Adrenal gland (tissue), 12 donors: ENCODE measurements around the gene RBM47. TPM values are rescaled to one million over a fixed set of nuclear protein-coding genes. Genes with fewer than 3 reads are reported as not detected.

Experiments used
- DNase-seq, 7 donors: peaks; one replicate each; pipeline ENCODE4 v3.0.0-alpha.2; 2019 to 2020
- H3K27ac ChIP-seq, 5 donors: fragments of 200-600 bp; sonication (generic) in 4 of 5; 1 replicate in 3 of 5; 2 replicates in 2 of 5; pipeline versions ENCODE4 v1.5.1 to v1.8.0; 2016 to 2020; ENCODE audit warnings: mild to moderate bottlenecking in 1 of 5
- H3K27me3 ChIP-seq: fragments of 200-600 bp; 2 replicates; pipeline ENCODE4 v1.8.0; 2021
- H3K36me3 ChIP-seq, 2 donors: fragments of 200-600 bp; replicated peaks in 1 of 2; 1 replicate in 1 of 2; 2 replicates in 1 of 2; pipeline versions ENCODE4 v1.5.1 to v1.8.0; 2018 to 2022
- H3K4me1 ChIP-seq, 2 donors: fragments of 200-600 bp; replicated peaks in 1 of 2; 1 replicate in 1 of 2; 2 replicates in 1 of 2; pipeline versions ENCODE4 v1.5.1 to v1.8.0; 2018 to 2021
- H3K4me3 ChIP-seq, 4 donors: fragments of 200-600 bp; sonication (generic) in 3 of 4; one replicate each; pipeline ENCODE4 v1.5.1; 2016 to 2018
- H3K9me3 ChIP-seq, 3 donors: fragments of 200-600 bp; sonication (generic) in 1 of 3; replicated peaks in 1 of 3; 1 replicate in 2 of 3; 2 replicates in 1 of 3; pipeline versions ENCODE4 v1.5.1 to v1.8.0; 2016 to 2021
- POLR2A ChIP-seq, 2 donors: fragments of 450-650 bp; IDR thresholded peaks; one replicate each; pipeline ENCODE4 v1.6.1; 2017; ENCODE audit warnings: antibody characterized with exemption in 2 of 2, mild to moderate bottlenecking in 2 of 2, moderate library complexity in 1 of 2
- WGBS, 4 donors: extraction: QIAGEN DNeasy Blood & Tissue Kit in 2 of 4; methylation state at CpG; one replicate each; pipeline versions ENCODE4 v1.1.5 to v1.1.7; 2013 to 2017; 5-methylcytosine and 5-hydroxymethylcytosine counted together
- intact Hi-C, 2 donors: fragments of 100-400 bp; cut with DNase I; formaldehyde crosslinking; loops; one replicate each; pipeline versions ENCODE4 v1.14.1 to v1.15.0; 2022 to 2023
- polyA plus RNA-seq, 3 donors: library from polyadenylated mRNA; stranded (reverse); fragments of 200-250 nt in 2 of 3; fragments of 350-450 nt in 1 of 3; fragmentation: Illumina TruSeq in 1 of 3; extraction: RNeasy Lipid Tissue Mini Kit (QIAGEN cat#74804) in 1 of 3; gene quantifications; one replicate each; pipeline ENCODE4 v1.2.3, GENCODE V29; 2013 to 2014
- total RNA-seq, 9 donors: library from RNA; depleted of rRNA in 4 of 9; stranded (reverse); fragments of >200 nt in 4 of 9; fragments of 120-200 nt in 1 of 9; fragmentation: NEBNext Ultra II Directional in 1 of 9; extraction: Animal tissue kit (Norgen Biotek cat#: 25700) in 1 of 9; gene quantifications; one replicate each; pipeline versions ENCODE4 v1.1.0 to v1.2.4, GENCODE V29; 2013 to 2023
- TF ChIP-seq, protein P1 (sequence below), 6 experiments: fragments of 450-650 bp in 4 of 6; fragments of 200-600 bp in 2 of 6; sonication (generic) in 1 of 6; IDR thresholded peaks; 1 replicate in 5 of 6; 2 replicates in 1 of 6; pipeline versions ENCODE4 v1.5.1 to v1.8.0; 2016 to 2021; ENCODE audit warnings: antibody characterized with exemption in 6 of 6, mild to moderate bottlenecking in 2 of 6, moderate library complexity in 1 of 6
- donor health status: healthy with polysubstance abuse.
- donor health status: Bipolar disorder and iron deficiency.
- donor health status: DM: yes; HTN: yes; CAD: no.
- donor health status: DM: no; HTN: no; CAD: no.
- donor health status: DM: no; HTN: no; CAD: no.
- donor health status: DM: yes; HTN: yes; CAD: no.

RBM47 gene
- total and polyA plus RNA-seq, 12 donors = 25.7 to 370 (median 155) TPM

DNA sequence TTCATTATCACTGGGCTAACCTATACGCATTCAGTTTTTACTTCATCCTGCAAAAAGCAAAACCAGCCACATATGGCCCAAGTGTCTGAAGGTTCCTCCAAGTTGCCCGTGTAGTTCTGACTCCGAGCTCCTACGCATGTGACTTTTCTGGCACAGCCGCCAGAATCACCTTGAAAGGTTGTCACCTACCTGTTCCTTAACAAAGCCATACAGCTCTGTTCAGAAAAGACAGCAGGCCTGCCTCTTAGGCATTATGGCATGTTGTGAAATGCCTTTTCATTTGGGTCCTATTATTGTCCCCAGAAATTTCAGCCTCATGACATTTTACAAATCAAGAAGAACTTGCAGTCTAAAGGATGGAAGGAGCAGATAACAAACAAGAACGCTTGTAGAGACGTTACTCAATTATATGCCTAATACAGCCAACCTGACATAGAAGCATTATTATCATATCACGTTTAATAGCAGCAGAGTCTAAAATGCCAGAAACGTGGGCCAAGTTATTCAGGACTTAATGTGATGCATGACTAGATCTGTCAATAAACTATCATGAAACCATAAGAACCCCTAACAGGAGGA, 118.5 kb downstream of the RBM47 start:
- TF ChIP-seq, protein P1, sequence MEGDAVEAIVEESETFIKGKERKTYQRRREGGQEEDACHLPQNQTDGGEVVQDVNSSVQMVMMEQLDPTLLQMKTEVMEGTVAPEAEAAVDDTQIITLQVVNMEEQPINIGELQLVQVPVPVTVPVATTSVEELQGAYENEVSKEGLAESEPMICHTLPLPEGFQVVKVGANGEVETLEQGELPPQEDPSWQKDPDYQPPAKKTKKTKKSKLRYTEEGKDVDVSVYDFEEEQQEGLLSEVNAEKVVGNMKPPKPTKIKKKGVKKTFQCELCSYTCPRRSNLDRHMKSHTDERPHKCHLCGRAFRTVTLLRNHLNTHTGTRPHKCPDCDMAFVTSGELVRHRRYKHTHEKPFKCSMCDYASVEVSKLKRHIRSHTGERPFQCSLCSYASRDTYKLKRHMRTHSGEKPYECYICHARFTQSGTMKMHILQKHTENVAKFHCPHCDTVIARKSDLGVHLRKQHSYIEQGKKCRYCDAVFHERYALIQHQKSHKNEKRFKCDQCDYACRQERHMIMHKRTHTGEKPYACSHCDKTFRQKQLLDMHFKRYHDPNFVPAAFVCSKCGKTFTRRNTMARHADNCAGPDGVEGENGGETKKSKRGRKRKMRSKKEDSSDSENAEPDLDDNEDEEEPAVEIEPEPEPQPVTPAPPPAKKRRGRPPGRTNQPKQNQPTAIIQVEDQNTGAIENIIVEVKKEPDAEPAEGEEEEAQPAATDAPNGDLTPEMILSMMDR (IDR thresholded peaks at IDR 0.05) = no peak
- TF ChIP-seq POLR2A (IDR thresholded peaks at IDR 0.05) = no peak
- Histone ChIP-seq H3K27ac (peak overlapping the region in 2 of 5 donors; percentile 2 to 83), H3K27me3 (no peaks in the 10 kb centered on the region), H3K36me3 (no peaks in the 10 kb centered on the region), H3K4me3 (no peak overlapping the region), H3K4me1 (peaks cover 30 to 35% of the 10 kb centered on the region in 2 donors), H3K9me3 (no peaks in the 10 kb centered on the region)
- intact Hi-C loops = no loop called here
- no peak for DNase-seq
- WGBS, 4 donors = 64 to 69% (median 67%) methylated on average over 9 of the region's 9 CpGs

DNA sequence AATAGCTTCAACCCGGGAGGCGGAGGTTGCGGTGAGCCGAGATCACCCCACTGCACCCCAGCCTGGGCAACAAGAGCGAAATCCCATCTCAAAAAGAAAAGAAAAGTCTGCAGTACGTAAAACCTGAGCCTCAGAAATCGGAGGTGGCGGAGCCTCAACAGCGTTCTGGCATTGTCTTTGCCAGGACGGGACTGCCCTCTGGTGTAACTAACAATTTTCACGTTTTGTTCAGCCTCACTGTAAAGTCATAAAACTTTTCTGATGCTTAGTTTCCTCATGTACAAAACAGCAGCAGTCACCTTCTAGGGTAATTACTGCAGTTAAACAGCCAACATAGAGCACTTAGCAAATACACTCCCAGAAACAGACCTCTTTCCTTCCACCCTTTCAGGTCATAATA, 121.7 kb downstream of the RBM47 start:
- no peak for TF ChIP-seq POLR2A (IDR thresholded peaks at IDR 0.05)
- Histone ChIP-seq H3K4me3 (no peak overlapping the region), H3K4me1 (peaks cover 7 to 10% of the 10 kb centered on the region in 2 donors), H3K9me3 (no peaks in the 10 kb centered on the region), H3K27me3 (no peaks in the 10 kb centered on the region), H3K27ac (no peak overlapping the region), H3K36me3 (no peaks in the 10 kb centered on the region)
- 84 to 90% (median 87%) methylated on average over 11 of the region's 11 CpGs for WGBS, 4 donors
- intact Hi-C loops = no loop called here
- DNase-seq = no peak

DNA sequence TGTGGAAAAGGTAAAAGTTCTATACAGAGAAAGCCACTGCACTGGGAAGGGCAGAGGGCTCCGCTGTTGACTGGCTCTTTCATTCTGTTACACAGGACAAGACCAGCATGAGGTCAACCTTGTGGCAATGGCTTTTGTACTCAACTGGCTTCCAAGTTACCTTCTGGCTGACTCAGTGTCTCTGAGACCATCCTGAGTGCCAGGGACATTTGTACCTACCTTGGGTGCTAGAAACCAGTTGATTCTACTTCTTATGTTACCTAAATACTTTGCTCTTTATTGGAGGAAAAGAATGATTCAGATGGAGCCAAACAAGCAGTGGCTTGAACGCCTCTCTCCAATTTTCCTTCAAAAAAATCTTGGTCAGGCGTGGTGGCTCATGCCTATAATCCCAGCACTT, 123.2 kb downstream of the RBM47 start:
- Histone ChIP-seq H3K27ac (no peak overlapping the region), H3K9me3 (no peaks in the 10 kb centered on the region), H3K4me1 (peaks cover 6 to 11% of the 10 kb centered on the region in 2 donors), H3K4me3 (no peak overlapping the region), H3K36me3 (no peaks in the 10 kb centered on the region), H3K27me3 (no peaks in the 10 kb centered on the region)
- DNase-seq = no peak
- intact Hi-C loops = no loop called here
- WGBS, 4 donors = 93 to 97% (median 94%) methylated on average over 3 of the region's 3 CpGs
- TF ChIP-seq, protein P1 (IDR thresholded peaks at IDR 0.05) = no peak
- no peak for TF ChIP-seq POLR2A (IDR thresholded peaks at IDR 0.05)

DNA sequence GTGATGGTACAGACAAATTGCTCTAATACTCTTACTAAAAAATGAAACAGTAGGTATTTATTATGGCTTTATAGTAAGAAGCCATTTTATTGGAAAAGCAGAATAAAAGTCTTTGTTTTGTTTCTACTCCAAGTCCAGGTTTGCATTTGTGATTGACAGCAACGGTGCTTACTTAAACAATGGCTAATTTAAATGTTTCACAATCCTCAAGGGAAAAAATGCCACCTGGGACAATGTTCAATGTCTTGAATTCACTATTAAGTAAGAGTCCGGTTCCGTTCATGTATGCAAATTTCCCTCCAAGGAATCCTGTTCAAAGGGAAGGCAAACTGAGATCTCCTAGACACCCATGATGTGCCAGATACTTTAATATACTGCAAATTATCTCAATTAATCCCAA, 123.6 kb downstream of the RBM47 start:
- intact Hi-C loops = no loop called here
- Histone ChIP-seq H3K9me3 (no peaks in the 10 kb centered on the region), H3K27ac (no peak overlapping the region), H3K36me3 (no peaks in the 10 kb centered on the region), H3K4me3 (no peak overlapping the region), H3K27me3 (no peaks in the 10 kb centered on the region), H3K4me1 (peaks cover 2 to 11% of the 10 kb centered on the region in 2 donors)
- DNase-seq = no peak
- 47 to 59% (median 53%) methylated on average over 3 of the region's 3 CpGs for WGBS, 4 donors
- no peak for TF ChIP-seq POLR2A (IDR thresholded peaks at IDR 0.05)
- TF ChIP-seq, protein P1 (IDR thresholded peaks at IDR 0.05) = no peak

DNA sequence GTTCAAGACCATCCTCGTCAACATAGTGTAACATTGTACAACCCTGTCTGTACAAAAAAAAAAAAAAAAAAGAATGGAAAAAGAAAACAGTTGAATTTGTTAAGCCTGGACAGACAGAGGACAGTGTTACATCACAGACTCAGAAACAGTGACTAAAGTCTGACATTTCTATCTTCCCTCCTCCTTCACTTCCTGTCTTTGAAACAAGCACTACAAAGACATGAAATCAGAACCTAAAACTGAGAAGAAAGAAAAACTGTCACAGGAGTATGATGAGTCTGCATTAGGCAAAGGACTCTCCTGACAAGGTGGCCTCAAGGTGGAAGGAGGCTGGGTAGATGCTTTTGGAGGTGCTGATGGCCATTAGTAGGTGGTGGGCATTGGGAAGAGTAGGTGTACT, 126.7 kb downstream of the RBM47 start:
- DNase-seq = no peak
- Histone ChIP-seq H3K27ac (peak overlapping the region in 3 of 5 donors; percentile 14 to 72 (median 62)), H3K4me1 (peaks cover 0 to 11% of the 10 kb centered on the region in 2 donors), H3K27me3 (no peaks in the 10 kb centered on the region), H3K9me3 (no peaks in the 10 kb centered on the region), H3K36me3 (no peaks in the 10 kb centered on the region), H3K4me3 (no peak overlapping the region)
- 68 to 80% (median 73%) methylated on average over 1 of the region's 1 CpG for WGBS, 4 donors
- TF ChIP-seq POLR2A (IDR thresholded peaks at IDR 0.05) = no peak
- TF ChIP-seq, protein P1 (IDR thresholded peaks at IDR 0.05) = no peak
- intact Hi-C loops = no loop called here
